Spleen (tissue), 7 donors: ENCODE data around the gene ADAM11.

Experiments
- POLR2A ChIP-seq, 3 donors: fragments of 450-650 bp; IDR thresholded peaks; one replicate each; pipeline ENCODE4 v1.5.1; 2017; ENCODE audit warnings: antibody characterized with exemption in 3 of 3, mild to moderate bottlenecking in 1 of 3
- POLR2AphosphoS5 ChIP-seq, 3 donors: sonication (generic); formaldehyde crosslinking; IDR thresholded peaks; one replicate each; pipeline ENCODE4 v1.5.1; 2017; ENCODE audit warnings: antibody characterized with exemption in 3 of 3
- TF ChIP-seq, protein P1 (sequence below), 11 experiments: fragments of 200-600 bp in 7 of 11; fragments of 450-650 bp in 4 of 11; sonication (generic) in 4 of 11; IDR thresholded peaks in 8 of 11; conservative IDR thresholded peaks in 3 of 11; 1 replicate in 7 of 11; 2 replicates in 4 of 11; pipeline versions ENCODE4 v1.4.0 to v1.8.0; 2016 to 2021; ENCODE audit warnings: antibody characterized with exemption in 11 of 11, inconsistent platforms in 4 of 11, mild to moderate bottlenecking in 1 of 11
- donor health status: DM: no; HTN: no; CAD: no; lungs with moderate emphysema.
- donor health status: DM: no; HTN: no; CAD: no.
- donor health status: DM: no; HTN: no; CAD: no.

DNA sequence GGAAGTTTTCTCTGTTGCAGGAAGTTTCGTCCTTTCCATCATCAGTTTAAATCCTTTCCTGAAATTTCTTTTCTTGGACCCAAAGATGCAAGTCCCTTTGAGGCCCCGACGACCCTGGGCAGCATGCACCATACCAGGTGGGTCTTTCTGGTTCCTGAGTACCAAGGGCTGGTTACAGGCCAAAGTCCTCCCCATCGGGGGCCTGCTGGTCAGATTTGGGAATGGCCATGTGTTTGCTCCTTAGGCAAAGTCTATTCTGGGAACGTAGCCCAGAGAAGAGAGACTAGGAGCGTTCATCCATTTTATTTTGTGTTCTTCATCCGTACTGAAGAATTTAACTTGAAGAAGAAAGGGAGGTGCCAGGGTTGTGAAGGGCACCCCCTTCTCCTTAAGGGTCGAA is 17.5 kb upstream of the ADAM11 start:
- TF ChIP-seq POLR2AphosphoS5 (IDR thresholded peaks at IDR 0.05) (no peak), POLR2A (IDR thresholded peaks at IDR 0.05) (no peak)
- TF ChIP-seq, protein P1, sequence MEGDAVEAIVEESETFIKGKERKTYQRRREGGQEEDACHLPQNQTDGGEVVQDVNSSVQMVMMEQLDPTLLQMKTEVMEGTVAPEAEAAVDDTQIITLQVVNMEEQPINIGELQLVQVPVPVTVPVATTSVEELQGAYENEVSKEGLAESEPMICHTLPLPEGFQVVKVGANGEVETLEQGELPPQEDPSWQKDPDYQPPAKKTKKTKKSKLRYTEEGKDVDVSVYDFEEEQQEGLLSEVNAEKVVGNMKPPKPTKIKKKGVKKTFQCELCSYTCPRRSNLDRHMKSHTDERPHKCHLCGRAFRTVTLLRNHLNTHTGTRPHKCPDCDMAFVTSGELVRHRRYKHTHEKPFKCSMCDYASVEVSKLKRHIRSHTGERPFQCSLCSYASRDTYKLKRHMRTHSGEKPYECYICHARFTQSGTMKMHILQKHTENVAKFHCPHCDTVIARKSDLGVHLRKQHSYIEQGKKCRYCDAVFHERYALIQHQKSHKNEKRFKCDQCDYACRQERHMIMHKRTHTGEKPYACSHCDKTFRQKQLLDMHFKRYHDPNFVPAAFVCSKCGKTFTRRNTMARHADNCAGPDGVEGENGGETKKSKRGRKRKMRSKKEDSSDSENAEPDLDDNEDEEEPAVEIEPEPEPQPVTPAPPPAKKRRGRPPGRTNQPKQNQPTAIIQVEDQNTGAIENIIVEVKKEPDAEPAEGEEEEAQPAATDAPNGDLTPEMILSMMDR (IDR thresholded peaks at IDR 0.05 in 8 of 11, conservative IDR thresholded peaks at IDR 0.05 in 3 of 11): no peak
